GM23248 (cell line): Measurements from ENCODE around the gene HOXC9. TPM values are rescaled to one million over a fixed set of nuclear protein-coding genes. Genes with fewer than 3 reads are reported as not detected.

Experiments
- DNase-seq: peaks from one replicate; pipeline ENCODE4 v3.0.0-alpha.2; 2015
- H2AFZ ChIP-seq: fragments of 200-600 bp; sonication (generic); 2 replicates; pipeline ENCODE4 v1.6.1; 2016; ENCODE audit warnings: antibody characterized with exemption
- H3F3A ChIP-seq: fragments of 200-600 bp; sonication (generic); 2 replicates; pipeline ENCODE4 v1.6.1; 2016; ENCODE audit warnings: mild to moderate bottlenecking, antibody characterized with exemption, mixed run types; ENCODE audit not compliant: insufficient read depth
- H3K27ac ChIP-seq: fragments of 200-600 bp; sonication (generic); 2 replicates; pipeline ENCODE4 v1.5.1; 2016; ENCODE audit warnings: mild to moderate bottlenecking
- H3K27me3 ChIP-seq: fragments of 200-600 bp; sonication (generic); replicated peaks from 2 replicates; pipeline ENCODE4 v1.6.1; 2016; ENCODE audit warnings: mild to moderate bottlenecking; ENCODE audit not compliant: insufficient read depth
- H3K36me3 ChIP-seq: fragments of 200-600 bp; sonication (generic); 2 replicates; pipeline ENCODE4 v1.6.1; 2016; ENCODE audit warnings: low read depth, mild to moderate bottlenecking
- H3K4me1 ChIP-seq: fragments of 200-600 bp; sonication (generic); 2 replicates; pipeline ENCODE4 v1.6.1; 2016; ENCODE audit warnings: mild to moderate bottlenecking; ENCODE audit not compliant: insufficient read depth
- H3K4me2 ChIP-seq: fragments of 200-600 bp; sonication (generic); one replicate; pipeline ENCODE4 v1.6.1; 2016; ENCODE audit warnings: mild to moderate bottlenecking; ENCODE audit not compliant: unreplicated experiment
- H3K4me3 ChIP-seq: fragments of 200-600 bp; sonication (generic); 2 replicates; pipeline ENCODE4 v1.5.1; 2016; ENCODE audit warnings: mild to moderate bottlenecking
- H3K79me2 ChIP-seq: fragments of 200-600 bp; sonication (generic); 2 replicates; pipeline ENCODE4 v1.6.1; 2016; ENCODE audit warnings: mild to moderate bottlenecking; ENCODE audit not compliant: insufficient read depth
- H3K9ac ChIP-seq: fragments of 200-600 bp; sonication (generic); 2 replicates; pipeline ENCODE4 v1.6.1; 2016; ENCODE audit warnings: mild to moderate bottlenecking
- H3K9me2 ChIP-seq: fragments of 200-600 bp; sonication (generic); 2 replicates; pipeline ENCODE4 v1.6.1; 2016; ENCODE audit warnings: mixed run types, mild to moderate bottlenecking, moderate library complexity; ENCODE audit not compliant: insufficient read depth
- H3K9me3 ChIP-seq: fragments of 200-600 bp; sonication (generic); one replicate; pipeline ENCODE4 v1.6.1; 2017; ENCODE audit warnings: low read depth
- H4K20me1 ChIP-seq: fragments of 200-600 bp; sonication (generic); 2 replicates; pipeline ENCODE4 v1.6.0; 2016; ENCODE audit not compliant: insufficient read depth
- EZH2 ChIP-seq: fragments of 200-600 bp; sonication (generic); IDR thresholded peaks from 2 replicates; pipeline ENCODE4 v1.6.1; 2018; ENCODE audit warnings: antibody characterized with exemption, mild to moderate bottlenecking; ENCODE audit not compliant: insufficient read depth, poor library complexity, severe bottlenecking
- EZH2phosphoT487 ChIP-seq: fragments of 200-600 bp; sonication (generic); IDR thresholded peaks from 2 replicates; pipeline ENCODE4 v1.6.1; 2018; ENCODE audit warnings: antibody characterized with exemption, moderate library complexity, mild to moderate bottlenecking, low read depth; ENCODE audit not compliant: insufficient read depth
- WGBS, 2 experiments: methylation state at CpG; one replicate each; pipeline ENCODE4 v1.1.6; 2015 to 2017; ENCODE audit warnings: low lambda C conversion rate in 2 of 2, low coverage in 1 of 2; ENCODE audit errors: missing lambda C conversion rate in 2 of 2; 5-methylcytosine and 5-hydroxymethylcytosine counted together
- in situ Hi-C: fragments of 300-500 bp; cut with MboI; formaldehyde crosslinking; loops from 2 replicates; pipeline ENCODE4 v1.15.0; 2020
- polyA plus RNA-seq: library from polyadenylated mRNA; unstranded; fragments of >200 nt; fragmentation: Nextera tagmentation; extraction: Ambion mirVana; gene quantifications from 2 replicates; pipeline ENCODE4 v1.2.1, GENCODE V29; 2016
- total RNA-seq: library from RNA; depleted of rRNA; stranded (reverse); fragments of >200 nt; shearing (Covaris generic); gene quantifications from 2 replicates; pipeline ENCODE4 v1.2.3, GENCODE V29; 2014

The HOXC9 gene
- total and polyA plus RNA-seq, 2 experiments from 2014 or later = 2.5 to 5.5 TPM

DNA sequence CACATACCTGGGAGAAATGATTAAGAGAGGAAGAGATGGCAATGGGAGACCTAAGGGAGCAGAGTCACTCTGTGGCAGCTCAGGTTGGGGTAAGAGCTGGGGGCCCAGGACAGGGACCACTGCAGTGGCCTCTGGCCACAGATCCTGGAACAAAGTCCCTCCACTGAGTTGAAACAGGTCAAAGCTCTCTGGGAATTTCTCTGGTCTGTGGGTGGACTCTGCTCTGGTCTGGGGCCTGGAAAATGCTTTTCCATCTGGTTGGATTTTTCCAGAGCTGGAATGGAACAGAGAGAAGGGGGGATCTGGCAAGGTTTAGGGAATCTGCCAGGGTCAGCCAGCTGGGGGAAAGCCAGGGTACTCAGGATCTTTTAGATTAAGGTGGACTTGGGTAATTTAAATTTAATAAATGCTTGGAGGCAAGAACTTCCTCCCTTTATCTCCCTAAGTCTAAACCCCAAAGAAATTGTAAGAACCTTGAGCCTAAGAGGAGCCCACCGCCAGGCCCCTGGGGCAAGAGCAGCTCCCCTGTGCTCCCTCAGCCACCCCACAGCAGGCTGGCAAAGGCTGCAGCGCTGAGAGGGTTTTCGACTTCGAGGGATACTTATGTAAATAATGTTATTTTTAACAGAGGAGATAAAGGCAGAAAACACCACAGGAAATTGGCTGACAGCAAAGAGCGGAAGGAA, 11.3 kb upstream of the HOXC9 start:
- in situ Hi-C loops = no loop called here
- TF ChIP-seq EZH2phosphoT487 = no peak
- no peak for TF ChIP-seq EZH2
- H3K36me3 ChIP-seq = no peaks in the 10 kb centered on the region
- no peaks in the 10 kb centered on the region for H3K9me3 ChIP-seq
- H3F3A ChIP-seq = no peaks in the 10 kb centered on the region
- peaks cover 26% of the 10 kb centered on the region for H3K4me1 ChIP-seq
- no peak for DNase-seq
- H4K20me1 ChIP-seq = no peaks in the 10 kb centered on the region
- 47 to 52% methylated on average over 5 of the region's 5 CpGs for WGBS, 2 experiments
- no peaks in the 10 kb centered on the region for H3K79me2 ChIP-seq
- H3K9me2 ChIP-seq = no peaks in the 10 kb centered on the region
- H3K4me2 ChIP-seq = no peak overlapping the region
- H2AFZ ChIP-seq = no peak overlapping the region
- no peak overlapping the region for H3K9ac ChIP-seq
- no peak overlapping the region for H3K4me3 ChIP-seq
- H3K27ac ChIP-seq = no peak overlapping the region
- peaks cover 93% of the 10 kb centered on the region for H3K27me3 ChIP-seq

DNA sequence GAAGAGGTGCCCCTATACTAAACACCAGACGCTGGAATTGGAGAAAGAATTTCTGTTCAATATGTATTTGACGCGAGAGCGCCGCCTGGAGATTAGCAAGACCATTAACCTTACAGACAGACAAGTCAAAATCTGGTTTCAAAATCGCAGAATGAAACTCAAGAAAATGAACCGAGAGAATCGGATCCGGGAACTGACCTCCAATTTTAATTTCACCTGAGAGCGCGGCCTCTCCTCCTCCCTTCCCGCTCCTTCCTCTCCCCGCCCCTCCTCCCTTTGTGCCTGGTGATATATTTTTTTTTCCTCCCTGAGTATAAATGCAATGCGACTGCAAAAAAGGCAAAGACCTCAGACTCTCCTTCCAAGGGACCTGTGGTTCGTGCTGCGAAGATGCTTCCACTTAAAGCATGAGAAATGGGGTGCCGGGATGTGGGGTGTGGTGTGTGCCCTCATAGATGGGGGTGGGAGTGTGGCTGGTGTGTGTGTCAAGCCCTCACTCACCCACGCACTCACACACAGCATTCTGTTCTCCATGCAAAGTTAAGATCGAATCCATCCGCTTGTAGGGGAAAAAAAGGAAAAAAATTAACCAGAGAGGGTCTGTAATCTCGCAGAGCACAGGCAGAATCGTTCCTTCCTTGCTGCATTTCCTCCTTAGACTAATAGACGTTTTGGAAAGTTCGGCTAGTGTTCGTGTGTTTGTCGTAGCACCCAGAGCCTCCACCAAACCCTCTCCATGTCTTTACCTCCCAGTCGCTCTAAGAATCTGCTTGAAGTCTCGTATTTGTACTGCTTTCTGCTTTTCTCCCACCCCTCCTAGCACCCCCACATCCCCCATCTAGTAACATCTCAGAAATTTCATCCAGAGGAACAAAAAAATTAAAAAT, 10.5 kb upstream of the HOXC9 start:
- H3K27me3 ChIP-seq = peaks cover 91% of the 10 kb centered on the region
- no peaks in the 10 kb centered on the region for H3K9me2 ChIP-seq
- peaks cover 26% of the 10 kb centered on the region for H3K4me1 ChIP-seq
- H3K27ac ChIP-seq = no peak overlapping the region
- H4K20me1 ChIP-seq = no peaks in the 10 kb centered on the region
- H3K4me2 ChIP-seq = peak overlapping the region; percentile 40
- no peak overlapping the region; the same call in 1 of the 2 replicates for H2AFZ ChIP-seq
- H3K9ac ChIP-seq = no peak overlapping the region
- no peaks in the 10 kb centered on the region for H3K36me3 ChIP-seq
- H3F3A ChIP-seq = no peaks in the 10 kb centered on the region
- in situ Hi-C loops = no loop called here
- 29 to 34% methylated on average over 27 to 28 of the region's 28 CpGs for WGBS, 2 experiments
- peak; percentile 70 for DNase-seq
- H3K79me2 ChIP-seq = no peaks in the 10 kb centered on the region
- peak overlapping the region; percentile 44; the same call in 1 of the 2 replicates for H3K4me3 ChIP-seq
- no peaks in the 10 kb centered on the region for H3K9me3 ChIP-seq
- TF ChIP-seq EZH2 (no peak), EZH2phosphoT487 (no peak)

DNA sequence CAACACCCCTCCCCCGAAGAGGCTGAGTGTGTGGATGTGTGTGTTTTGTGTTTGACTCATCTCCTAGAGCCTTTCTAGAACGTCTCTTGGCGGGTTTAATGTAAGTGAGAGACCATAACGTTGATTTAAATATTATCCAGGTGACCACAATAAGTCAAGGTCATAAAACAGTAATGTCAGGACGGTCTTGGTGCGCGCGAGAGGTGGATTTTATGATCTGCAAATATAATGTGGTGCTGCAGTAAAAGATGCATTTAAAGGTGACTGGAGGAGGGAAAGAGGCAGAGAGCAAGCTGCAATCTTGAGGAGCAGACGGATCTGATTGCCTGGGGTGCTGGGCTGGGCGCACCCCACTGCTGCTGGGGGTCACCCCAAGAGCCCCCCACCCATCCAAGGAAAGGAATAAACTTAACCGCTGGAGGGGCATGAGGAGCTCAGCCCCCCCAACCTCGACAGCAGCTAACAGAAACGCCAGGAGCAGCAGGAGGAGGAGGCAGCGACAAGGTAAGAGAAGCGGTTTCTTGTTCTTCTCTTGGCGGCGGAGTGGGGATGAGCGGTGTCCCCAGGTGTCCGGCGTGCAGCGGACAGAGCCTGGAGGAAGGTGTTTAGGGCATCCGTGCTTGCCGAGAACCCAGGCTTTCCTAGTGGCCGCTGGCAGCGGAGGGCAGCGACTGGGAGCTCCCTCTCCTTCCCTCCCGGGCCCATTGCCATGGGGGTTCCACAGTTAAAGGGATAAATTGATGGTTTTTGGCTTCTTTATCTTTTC, 9.5 kb upstream of the HOXC9 start:
- no peaks in the 10 kb centered on the region for H3K9me2 ChIP-seq
- no peak overlapping the region for H3K27ac ChIP-seq
- no peaks in the 10 kb centered on the region for H4K20me1 ChIP-seq
- H3K79me2 ChIP-seq = no peaks in the 10 kb centered on the region
- peaks cover 93% of the 10 kb centered on the region for H3K27me3 ChIP-seq
- no peak overlapping the region for H3K4me3 ChIP-seq
- peak; percentile 56 for DNase-seq
- TF ChIP-seq EZH2 (peak; percentile 43), EZH2phosphoT487 (0 out of 2 replicates have a peak, but pooled peaks have one; percentile 58)
- H2AFZ ChIP-seq = 0 out of 2 replicates have a peak overlapping the region, but pooled peaks have one; percentile 0
- H3K9me3 ChIP-seq = no peaks in the 10 kb centered on the region
- H3K36me3 ChIP-seq = no peaks in the 10 kb centered on the region
- H3K9ac ChIP-seq = no peak overlapping the region
- WGBS, 2 experiments = 7 to 10% methylated on average over 27 of the region's 27 CpGs
- H3K4me2 ChIP-seq = peak overlapping the region; percentile 7
- in situ Hi-C loops = no loop called here
- no peaks in the 10 kb centered on the region for H3F3A ChIP-seq
- peaks cover 21% of the 10 kb centered on the region for H3K4me1 ChIP-seq

DNA sequence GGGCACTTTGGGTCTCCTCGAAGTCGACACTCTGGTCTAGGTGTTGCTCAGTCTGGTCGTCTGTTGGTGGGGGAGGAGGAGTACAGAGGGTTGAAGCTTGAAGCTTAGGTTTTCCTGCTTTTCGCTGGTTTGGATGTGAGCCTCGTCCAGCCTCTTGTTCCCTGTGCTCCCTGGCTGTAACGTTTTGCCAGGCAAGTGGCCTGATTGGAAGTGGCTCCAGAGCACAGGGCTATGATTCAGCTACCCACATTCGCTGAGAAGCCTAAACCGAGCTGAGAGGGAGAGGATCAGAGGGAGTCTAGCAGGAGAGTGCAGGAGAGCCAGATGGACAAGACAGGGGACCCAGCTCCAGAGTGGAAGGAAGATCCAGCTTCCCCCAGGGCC, 8.9 kb upstream of the HOXC9 start:
- no peaks in the 10 kb centered on the region for H3K36me3 ChIP-seq
- no peaks in the 10 kb centered on the region for H3K9me3 ChIP-seq
- H3K9me2 ChIP-seq = no peaks in the 10 kb centered on the region
- peak overlapping the region; percentile 7 for H3K4me2 ChIP-seq
- no peak overlapping the region for H3K27ac ChIP-seq
- peaks cover 15% of the 10 kb centered on the region for H3K4me1 ChIP-seq
- H3K27me3 ChIP-seq = peaks cover 87% of the 10 kb centered on the region
- in situ Hi-C loops = no loop called here
- H2AFZ ChIP-seq = 0 out of 2 replicates have a peak overlapping the region, but pooled peaks have one; percentile 0
- TF ChIP-seq EZH2phosphoT487 (no peak), EZH2 (no peak)
- no peaks in the 10 kb centered on the region for H4K20me1 ChIP-seq
- no peaks in the 10 kb centered on the region for H3F3A ChIP-seq
- H3K79me2 ChIP-seq = no peaks in the 10 kb centered on the region
- 13 to 19% methylated on average over 8 of the region's 8 CpGs for WGBS, 2 experiments
- peak; percentile 76 for DNase-seq
- H3K4me3 ChIP-seq = no peak overlapping the region
- no peak overlapping the region for H3K9ac ChIP-seq
